Activated CD4-positive, CD25-positive, alpha-beta regulatory T cell (primary cell): ENCODE data around the gene SIX4.
"Not testable (repeated sequence)": the region's sequence is repeated elsewhere in the genome, so short reads cannot be mapped to it uniquely, and the experiment has no call there.

Source experiments
- DNase-seq, 4 experiments: peaks; one replicate each; lab custom pipeline; 2025; lab: John Stamatoyannopoulos, UW

The SIX4 gene

DNA sequence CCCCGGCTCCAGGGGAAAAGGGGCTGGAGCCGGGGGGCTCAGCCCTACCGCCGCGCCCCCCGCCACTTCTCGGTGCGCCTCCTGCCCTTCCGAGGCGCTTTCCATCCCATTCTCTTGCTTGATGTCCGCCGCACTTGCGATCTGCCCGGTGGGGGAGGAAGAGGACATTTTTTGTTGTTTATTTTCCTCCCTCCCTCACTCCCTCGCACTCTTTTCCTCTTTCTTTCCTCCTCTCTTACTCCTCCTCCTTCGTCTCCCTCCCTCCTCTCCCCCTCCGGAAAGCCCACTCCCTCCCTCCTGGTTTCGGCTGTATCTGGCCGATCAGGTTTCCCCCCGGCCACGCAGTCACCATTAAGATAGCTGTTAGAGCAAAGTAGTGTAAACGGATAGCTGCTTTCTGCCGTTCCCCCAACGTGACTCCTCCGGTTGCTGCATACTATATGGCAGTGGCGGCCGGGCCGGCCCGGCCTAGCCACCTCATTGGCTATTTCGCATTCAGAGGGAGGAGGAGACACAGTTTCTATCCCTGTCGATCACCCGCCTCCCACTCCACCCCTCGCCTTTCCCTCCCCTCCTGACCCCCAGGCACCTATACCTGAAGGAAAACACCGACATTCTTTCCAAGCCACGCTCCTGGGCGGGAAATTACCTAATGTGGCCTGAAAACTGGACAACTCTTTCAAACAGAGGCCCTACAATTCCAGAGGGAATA lies at the start of gene SIX4:
SIX4 (minus strand) TSS at position 445 of the 712 bp plus-strand sequence; CDS start at position 168, 277 bp downstream.
- no peak for DNase-seq

DNA sequence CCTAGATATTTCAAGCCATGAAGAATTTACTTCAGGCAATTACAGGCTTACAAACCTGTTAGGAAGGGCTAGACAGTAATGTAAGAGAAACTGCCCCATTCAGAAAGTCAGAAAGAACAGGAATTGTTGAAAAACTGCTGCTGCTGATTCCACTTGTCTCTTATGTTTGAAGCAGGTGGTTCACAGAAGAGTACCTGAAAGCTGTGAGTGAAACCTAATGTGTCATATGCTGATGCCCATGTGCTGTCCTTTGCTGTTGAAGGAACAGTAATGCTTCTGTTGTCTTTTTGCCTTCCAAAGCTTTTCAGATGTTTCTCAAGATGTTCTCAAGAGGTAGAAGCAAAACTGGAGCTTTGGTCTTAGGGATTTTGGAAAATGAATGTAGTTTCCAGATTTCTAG lies 49.4 kb upstream of the SIX4 start:
- no peak for DNase-seq

DNA sequence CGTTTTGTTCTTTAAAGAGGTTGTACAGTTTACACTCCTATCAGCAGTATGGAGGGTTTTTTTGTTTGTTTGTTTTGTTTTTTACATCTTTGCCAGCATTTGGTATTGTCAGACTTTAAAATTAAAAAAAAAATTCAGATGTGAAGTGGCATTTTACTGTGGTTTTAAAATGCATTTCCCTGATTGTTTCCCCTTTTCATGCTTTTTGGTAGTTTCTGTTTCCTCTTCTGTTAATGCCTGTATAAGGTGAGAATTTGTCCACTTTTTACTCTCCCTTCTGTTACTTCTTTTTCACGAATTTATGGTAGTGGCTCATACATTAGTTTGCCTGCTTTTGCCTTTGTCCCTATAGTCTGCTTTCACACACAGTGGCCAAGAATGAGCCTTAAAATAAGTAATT lies 47.0 kb upstream of the SIX4 start:
- DNase-seq = no peak

DNA sequence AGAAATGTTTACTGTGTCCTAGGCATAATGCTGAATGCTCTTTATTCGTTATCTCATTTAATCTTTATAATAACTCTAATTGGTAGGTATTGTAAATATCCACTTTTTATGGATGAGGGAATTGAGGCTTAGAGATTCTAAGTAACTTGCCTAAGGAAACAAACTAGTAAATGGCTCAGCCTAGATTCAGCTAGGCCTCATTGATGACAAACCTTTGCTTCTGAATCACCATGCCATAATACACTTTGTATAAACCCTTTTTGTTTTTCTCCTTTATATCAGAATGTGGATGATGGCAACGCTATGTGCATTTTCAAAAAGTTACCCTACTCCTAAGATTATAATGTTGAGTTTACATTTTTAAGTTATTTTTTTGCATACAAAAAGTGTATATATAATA lies 44.5 kb upstream of the SIX4 start:
- DNase-seq = no peak

DNA sequence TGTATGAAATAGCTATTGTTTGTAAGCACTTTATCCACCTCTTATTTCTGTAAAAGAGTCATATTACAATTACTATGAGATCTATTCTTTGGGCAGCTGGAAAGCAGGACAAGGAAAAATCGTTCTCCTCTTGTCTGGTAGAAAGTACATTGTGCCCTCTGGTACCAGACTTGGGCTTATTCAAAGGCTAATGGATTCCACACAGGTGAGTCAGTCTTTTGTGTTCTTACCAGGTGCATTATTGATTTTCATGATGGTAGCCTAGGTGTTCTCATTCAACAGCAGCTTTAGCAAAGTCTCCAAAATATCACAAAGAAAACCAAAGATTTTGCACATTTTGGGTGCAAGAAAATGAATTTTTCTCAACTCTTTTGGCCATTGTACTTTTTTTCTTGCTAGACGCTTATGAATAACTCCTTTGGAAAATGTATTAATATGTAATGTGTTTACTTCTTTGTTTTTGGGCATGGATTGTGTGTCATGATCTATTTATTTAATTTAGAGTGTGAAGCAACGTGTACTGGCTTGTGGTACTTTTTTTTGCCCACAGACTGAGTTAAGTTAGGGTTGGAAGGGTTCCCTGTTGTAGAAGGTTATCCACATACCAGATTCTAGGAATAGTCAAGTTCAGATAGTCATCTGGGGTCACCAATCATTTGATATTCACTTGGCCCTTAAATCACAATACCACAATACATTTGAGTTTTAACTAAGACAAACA lies 36.7 kb upstream of the SIX4 start:
- DNase-seq = no peak

DNA sequence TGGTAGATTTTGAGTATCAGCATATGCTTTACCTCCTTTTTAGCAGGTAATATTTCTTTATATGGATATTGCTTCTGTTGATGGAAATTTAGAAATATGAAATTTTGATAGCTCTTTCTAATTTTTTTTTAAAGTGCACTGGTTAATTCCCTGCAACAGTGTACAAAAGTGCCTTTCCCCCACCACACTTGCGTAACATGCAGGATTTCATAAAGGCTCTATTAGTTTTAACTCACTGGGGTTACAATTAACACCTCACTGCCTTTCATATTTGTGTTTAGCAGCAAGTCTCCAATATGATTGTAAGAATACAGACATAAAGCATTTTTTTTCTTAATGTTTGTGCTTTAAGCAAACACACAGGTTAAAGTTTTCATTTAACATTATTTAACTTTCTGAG lies 36.1 kb upstream of the SIX4 start:
- DNase-seq = no peak

DNA sequence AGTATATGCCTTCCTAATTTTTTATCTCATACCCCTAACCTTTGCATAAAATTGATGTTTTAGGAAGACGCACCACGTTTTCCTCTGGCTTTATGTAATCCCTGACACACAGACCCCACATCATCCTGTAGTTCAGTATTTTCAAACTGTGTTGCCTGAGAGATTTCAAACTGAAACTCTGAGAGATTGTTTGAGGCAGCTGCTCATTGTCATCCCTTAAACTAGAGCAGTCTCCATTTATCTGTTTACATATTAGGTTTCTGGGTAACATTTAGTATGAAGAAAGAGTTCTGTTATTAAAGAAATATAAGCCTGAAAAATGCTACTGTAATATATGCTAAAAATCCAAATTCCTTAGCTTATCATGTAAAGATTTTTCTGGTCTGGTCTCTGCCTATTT lies 34.7 kb upstream of the SIX4 start:
- DNase-seq = no peak

DNA sequence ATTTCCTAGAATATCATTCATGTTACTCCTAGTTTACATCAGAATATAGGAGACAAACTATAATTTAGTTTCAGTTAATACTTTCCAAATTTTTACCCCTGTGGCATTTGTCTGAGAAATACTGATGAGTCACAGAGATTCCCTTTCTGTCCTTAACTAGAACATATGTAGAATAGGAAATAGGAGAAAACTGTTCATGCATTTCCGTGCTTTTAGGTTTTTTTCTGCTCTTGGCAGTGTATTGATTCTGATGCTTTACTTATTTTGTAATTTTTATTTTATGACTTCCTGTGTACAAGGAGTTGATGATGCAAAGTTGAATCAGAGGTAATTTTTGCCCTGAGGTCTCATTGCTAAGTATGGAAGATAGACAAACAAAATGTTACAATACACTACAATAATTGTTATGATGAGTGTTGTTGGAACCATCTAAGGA lies 33.4 kb upstream of the SIX4 start:
- DNase-seq = no peak

DNA sequence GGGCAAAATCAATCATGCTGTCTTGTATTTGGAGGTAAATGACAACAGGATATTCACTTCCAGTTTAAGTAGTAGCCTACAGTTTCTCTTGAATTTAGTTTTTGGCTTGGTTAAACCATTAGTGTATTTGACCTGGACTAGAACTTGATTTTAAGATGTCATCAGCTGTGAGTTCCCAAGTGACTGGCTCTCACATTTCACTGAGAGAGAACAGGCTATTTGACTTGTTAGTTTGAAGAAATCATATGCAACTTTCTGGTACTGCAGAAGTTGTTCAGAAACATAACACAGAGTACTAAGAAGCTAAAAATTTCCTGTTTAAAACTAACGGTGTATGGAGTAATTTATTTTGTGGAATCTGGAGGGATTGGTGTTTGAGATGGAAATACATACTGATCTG lies 32.7 kb upstream of the SIX4 start:
- DNase-seq = no peak

DNA sequence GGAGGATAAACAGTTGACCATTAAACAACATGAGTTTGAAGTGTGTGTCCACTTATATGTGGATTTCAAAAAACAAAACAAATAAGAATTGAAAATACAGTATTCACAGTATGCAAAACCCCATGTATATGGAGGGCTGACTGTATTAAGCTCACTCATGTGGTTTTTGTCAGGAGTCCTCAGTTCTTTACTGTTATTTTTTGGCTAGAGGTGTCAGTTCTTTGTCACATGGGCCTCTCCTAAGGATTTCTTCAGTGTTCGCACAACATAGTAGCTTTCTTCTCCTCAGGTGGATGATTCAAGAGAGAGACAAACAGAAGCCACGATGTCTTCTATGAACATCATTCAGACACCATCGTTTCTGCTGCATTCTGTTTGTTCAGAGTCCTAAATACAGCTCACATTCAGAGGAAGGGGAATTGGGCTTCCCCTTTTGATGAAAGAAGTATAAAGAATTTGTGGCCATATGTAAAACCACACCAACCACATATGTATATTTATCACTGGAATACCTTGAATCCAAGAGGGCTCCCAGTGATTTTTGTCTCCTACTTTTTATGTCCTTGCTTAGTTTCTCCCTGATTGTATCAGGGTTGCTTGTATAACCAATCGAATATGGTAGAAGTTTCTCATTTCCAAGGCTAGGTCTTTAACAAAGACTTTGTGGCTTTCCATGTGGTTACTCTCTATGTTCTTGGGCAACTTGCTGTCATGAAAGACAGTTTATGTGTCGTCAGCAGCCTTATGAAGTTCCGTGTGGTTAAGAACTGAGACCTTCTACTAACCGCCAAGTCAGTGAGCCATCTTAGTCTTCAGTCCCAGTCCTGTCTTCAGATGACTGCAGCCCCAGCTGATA lies 29.3 kb upstream of the SIX4 start:
- DNase-seq = no peak

DNA sequence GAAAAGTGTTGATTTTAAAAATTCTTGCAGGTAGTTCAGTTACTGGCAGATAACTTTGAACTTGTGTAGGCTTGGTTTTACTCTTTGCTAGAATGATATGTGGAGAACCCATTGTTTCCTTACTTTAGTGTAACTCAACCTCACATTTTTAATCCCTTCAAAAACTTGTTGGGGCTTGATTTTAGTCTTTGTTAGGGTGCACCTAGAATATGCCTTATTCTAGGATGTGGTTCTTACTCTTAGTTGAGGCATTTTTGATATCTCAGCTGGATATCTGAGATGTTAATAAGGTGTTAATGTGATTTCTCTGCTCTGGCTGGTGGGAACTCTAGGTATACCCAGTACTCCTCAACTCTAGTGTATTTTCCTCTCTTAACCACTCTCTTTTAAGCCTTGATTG lies 20.4 kb upstream of the SIX4 start:
- no peak for DNase-seq

DNA sequence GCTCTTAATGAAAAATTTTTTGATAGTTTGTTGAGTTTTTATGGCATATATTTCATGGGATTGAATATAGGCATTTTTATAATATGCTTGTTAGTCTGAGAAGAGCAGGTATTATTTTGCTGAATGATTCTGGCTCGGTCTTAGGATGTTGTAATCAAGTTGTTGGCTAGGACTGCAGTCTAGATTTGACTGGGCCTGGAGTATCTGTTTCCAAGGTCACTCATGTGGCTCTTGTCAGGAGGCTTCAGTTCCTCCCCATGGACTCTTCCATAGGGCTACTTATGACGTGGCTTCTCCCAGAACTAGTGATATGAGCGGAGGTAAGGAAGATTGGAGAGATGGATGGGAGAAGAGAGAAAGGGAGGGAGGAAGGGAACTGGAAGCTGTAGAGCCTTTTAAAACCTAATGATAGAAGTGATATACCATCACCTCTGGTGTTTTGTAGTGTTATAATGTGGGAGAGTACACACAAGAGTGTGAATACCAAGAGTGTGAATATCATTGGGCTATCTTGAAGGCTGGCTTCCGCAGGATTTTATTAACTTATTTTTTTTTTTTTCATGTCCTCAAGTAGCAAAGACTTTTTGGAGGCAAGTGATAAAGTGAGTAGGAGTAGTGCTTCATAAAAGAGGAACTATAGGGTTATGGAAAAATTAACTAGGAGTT lies 14.8 kb upstream of the SIX4 start:
- DNase-seq = no peak

DNA sequence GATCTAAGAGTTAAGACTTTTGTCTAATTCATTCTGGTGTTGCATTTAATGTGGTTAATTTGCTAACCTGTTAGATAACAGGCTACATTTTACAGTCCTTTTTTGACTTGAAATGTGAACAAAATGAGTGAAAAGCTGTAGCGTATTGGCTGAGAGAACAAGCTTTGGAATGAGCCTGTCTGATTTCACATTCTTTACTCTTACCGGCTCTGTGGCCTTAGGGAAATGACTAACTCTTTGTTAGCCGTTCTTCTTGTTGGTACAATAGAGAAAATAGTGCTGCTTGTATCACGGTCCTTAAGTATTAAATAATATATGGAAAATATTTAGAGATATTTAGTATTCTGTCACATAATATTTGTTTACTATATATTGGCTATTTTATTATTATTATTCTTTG lies 12.3 kb upstream of the SIX4 start:
- DNase-seq = no peak

DNA sequence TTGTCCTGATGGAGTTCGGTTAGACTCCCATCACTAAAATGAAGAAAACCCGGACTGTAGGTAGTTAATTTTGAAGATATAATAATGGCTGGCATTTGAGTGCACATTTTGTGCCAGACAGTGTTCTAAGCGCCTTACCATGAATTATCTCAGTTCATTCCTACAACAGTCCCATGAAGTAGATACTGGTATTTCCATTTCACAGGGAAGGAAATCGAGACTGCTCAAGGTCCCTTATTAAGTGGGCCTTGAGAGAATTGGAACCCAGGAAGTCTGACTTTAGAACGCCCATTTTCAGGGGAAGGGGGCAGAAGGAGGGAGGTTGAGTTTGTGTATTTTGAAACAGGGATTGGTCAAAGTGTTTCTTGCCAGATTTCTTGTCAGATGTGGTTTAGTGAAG lies 11.3 kb upstream of the SIX4 start:
- no peak for DNase-seq

DNA sequence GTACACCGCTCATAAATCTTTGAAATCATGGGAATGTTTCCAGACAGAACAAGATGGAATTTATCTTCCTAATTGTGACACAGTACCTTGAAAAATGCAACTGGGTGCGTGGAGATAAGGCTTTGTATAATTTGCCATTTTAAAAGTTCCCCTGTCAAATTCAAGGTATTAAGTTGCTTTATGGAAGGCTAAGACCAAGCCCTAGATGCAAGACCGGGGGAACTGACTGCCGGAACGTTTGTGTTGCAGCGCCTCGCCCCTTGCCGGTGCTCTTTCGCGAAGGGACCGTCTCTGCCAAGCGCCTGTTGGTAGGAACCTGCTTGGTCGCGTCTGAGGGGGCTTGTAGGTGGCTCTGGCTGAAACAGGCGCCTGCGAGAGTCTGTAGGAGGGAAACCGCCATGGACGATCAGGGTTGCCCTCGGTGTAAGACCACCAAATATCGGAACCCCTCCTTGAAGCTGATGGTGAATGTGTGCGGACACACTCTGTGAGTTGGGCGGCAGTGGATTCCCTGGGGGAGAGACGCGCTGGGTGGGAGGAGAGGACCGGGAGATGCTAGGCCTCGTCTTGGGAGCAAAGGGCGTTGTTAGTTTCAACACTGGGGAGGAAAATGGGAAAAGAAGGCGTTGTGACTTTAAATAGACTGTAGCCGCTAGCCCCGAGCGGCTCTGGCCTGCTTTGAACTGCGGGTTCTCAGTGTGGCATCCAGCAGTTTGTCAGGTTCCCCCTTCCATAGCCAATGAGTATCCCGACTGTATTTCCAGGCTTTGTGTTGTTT lies 10.5 kb upstream of the SIX4 start, which contains the start of gene MNAT1:
MNAT1 (plus strand) TSS at position 297 of the 778 bp plus-strand sequence; CDS start at position 399, 102 bp downstream.
- peak; percentile 42 to 61 (median 50) for DNase-seq

DNA sequence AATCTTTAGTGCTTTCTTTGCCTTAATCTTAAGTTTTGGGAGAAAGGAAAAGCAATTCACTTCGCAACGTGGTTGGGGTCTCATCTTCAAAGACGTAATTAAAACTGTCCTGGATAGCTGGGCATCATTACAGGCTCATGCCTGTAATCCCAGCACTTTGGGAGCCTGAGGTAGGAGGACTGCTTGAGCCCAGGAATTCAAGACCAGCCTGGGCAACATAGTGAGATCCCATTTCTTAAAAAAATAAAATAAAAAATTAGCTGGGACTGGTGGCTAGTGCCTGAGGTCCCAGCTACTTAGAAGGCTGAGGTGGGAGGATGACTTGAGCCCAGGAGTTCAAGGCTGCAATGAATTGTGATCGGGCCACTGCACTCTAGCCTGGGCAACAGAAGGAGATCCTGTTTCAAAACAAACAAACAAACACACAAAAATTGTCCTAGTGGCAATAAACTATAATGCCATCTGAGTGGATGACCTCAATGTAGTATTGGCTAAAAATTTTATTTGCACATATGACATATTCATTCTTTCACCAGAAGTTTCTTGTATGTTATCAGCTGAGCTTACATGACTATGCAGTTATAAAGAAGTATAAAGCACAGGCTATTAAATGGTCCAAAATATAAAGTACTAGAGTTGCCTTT lies 8.8 kb upstream of the SIX4 start:
- DNase-seq = no peak

DNA sequence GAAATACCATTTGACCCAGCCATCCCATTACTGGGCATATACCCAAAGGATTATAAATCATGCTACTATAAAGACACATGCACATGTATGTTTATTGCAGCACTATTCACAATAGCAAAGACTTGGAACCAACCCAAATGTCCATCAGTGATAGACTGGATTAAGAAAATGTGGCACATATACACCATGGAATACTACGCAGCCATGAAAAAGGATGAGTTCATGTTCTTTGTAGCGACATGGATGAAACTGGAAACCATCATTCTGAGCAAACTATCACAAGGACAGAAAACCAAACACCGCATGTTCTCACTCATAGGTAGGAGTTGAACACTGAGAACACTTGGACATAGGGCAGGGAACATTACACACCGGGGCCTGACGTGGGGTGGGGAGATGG lies 7.1 kb upstream of the SIX4 start:
- not testable (repeated sequence) for DNase-seq

DNA sequence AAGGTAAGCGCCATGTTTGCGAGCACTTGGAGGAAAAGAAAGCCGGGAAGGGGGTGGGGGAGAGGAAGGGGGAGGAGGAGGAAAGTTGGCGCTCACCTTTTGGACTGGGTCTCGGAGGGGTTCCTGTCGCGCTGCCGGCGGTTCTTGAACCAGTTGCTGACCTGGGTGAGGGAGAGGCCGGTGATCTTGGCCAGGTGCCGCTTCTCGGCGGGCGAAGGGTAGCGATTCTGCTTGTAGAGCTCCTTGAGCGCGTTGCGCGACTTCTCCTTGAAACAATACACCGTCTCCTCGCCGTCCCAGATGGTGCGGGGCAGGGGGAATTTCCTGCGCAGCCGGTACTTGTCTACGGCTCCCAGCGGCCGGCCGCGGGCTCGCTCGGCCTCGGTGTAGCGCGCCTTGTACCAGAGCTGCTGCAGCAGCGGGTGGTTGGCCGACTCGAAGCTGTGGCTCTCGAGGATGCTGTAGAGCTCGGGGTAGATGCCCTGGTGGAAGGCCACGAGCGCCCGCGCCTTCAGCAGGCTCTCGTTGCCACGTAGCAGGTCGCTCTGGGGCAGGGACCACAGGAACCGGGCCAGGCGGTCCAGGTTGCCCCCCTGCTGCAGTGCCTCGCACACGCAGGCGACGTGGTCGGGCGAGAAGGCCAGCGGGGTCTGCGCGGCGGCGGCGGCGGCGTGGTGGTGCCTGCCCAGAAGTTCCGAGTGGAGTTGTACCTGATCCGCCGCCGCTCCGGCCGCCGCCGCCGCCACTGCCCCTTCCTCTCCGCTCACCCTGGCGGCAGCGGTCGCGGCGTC lies 840 bp downstream of the SIX4 start:
- DNase-seq = no peak

DNA sequence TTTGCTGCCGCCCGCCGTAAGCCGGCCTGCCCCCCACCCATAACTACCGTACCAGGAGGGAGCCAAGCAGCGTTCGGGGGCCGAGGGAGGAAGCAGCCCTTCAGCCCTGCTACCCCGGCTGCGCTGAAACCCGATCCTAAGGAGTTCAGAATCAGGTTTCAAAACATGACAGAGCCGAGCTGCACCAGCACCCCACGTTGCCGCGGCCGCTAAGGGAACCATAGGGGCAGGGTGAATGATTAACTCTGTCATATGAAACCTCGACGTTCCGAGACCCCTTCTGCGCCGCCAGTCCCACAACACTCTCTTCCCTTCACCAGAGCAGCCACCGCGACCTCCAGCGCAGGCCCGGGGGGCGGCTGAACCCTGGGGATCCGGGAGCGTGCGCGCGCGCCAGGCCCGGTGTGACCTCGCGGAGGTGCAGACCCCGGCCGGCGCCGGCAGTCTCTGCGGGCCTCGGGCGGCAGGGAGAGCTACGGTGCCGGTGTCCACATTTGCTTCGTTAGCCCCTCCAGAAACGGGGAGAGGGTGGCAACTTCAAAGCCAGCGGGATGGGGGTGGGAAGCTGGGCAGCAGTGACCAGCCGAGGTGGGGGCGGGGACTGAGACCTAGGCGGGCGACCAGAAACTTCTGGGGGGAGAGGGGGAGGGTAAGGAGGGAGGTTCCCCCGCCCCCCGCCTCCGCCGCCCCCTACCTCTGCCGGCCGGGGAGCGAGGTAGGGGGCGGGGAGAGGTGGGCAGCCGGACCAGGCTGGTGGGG lies 1.6 kb downstream of the SIX4 start:
- DNase-seq = peak in 1 of 4 experiments; percentile 6
